ENCODE measurements around the gene ANKRD17.

ANKRD17 gene

GRCh38 chr4:73037057-73037456, 221.5 kb downstream of the ANKRD17 start:
- DNase-seq = no peak

GRCh38 chr4:73036123-73036522, 222.5 kb downstream of the ANKRD17 start:
- no peak for DNase-seq

GRCh38 chr4:73034896-73035295, 223.7 kb downstream of the ANKRD17 start:
- DNase-seq = no peak

- DNase-seq = no peak
These were observed 230.0 kb downstream of the ANKRD17 start for GRCh38 chr4:73028621-73029020.

Data from T-helper 1 cell (primary cell).